CD4-positive, alpha-beta T cell treated with Interferon gamma for 1 hour (primary cell): ENCODE measurements around the gene CMTM4.
"Not testable (repeated sequence)": the region's sequence is repeated elsewhere in the genome, so short reads cannot be mapped to it uniquely, and the experiment has no call there.

Experiments
- DNase-seq: peaks from one replicate; pipeline ENCODE4 v3.0.0-alpha.2; 2020

The CMTM4 gene

DNA sequence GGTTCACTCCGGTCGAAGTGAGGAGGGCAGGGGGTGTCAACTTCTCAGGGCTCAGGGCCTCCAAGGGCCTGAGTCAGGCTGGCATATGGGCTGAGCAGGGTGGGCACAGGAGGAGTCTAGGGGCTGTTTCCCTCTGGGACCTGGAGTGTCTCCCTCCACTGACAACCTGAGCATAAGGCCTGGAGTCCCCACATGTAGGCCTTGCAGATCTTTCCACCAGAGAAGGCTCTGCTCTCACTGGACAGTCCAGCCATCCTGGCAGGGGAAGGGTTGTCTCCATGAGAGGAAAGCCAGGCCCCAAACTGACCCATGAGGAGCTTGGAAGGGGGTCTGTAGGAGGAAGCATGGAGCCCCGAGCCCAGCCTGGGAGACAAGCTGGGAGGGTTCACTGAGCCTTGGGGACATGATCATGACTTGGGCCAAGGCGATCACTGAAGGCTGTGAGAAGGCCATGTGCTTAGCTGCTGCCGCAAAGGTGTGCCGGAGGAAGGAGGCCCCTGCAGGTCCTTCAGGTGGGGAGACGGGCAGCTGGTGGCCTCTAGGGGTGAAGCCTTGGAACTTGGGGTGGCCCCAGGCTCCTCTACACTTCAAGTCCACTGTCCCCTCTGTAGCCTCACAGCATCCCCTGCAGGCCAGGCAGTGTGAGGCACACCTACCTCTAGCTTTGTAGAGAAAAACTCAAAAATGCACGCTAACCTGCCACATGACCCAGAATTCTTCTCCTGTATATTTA, 107.4 kb downstream of the CMTM4 start:
- DNase-seq: peak; percentile 80

- no peak for DNase-seq
Observed at GRCh38 chr16:66587881-66588600, 108.5 kb downstream of the CMTM4 start.

DNA sequence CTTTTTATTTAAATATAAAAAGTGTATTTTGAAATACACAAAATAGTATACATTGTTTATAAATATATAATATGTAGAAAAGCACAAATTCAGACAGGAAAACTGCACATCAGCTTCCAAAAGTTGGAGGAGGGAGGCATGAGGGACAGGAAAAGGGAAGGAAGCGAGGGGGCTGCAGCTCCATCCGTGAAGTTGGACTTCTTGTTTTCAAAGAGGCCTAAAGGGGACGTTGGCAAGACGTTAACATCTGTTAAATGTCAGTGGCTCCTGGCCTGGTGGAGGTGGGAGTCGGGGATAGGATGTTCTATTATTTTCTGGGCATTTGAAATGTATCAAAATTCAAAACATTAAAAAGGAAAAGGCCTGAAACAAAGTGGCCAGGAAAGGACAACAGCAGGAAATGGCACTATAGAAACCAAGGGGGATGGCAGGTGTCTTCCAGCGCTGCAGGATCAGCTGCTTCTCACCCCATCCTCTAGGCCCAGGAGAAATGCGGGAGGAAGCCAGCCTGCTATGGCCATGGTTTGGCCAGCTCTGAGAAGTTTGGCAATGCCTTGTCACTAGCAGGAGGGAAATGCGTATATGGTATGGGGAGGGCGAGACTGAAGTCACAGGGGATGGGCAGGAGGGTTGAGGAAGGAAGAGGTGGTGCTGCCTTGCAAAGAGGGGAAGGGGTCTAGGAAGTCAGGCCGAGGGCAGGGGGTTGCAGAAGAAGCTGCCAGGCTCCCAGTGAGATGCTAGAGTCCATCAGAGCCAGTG, 110.9 kb downstream of the CMTM4 start:
- DNase-seq: no peak

DNA sequence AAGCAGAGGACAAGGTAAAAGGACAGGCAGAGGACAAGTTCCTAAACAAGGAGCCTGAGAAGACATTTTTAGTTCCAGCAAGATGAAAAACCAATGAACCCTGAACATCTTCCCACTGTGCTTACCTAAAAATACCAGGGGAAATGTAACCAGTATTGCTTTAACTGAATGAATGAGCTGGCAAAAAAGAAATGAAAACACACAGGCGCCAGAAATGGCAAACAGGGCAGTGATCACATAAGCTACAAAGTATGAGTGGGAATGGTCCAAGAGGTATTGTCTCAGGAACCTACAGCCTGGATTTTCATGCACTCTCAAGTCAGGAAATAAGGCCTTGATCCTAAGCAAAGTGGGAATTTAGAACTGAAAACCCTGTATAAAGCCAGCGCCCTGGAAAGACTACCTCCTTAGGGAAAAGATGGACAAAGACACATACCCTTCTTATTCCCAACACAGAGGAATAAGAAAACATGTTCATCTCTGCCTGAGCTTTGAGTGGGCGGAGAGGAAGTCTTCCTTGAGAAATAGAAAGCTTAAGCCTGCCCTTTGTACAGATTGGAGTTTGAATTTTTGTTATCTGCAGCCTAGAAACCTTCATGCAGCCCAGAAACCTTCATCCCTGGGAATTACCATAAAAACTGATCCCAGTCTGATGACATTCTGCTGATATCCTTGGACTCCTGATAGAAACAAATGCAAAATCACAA, 115.1 kb downstream of the CMTM4 start:
- no peak for DNase-seq

- DNase-seq: no peak
Observed at GRCh38 chr16:66580605-66581209, 115.8 kb downstream of the CMTM4 start.

GRCh38 chr16:66578651-66579531, 117.7 kb downstream of the CMTM4 start, which contains the start of gene CMTM2:
CMTM2 (plus strand) TSS chr16:66579463; CDS start chr16:66579608, 145 bp downstream.
- no peak for DNase-seq

- no peak for DNase-seq
Observed at GRCh38 chr16:66576296-66576695, 120.2 kb downstream of the CMTM4 start.

GRCh38 chr16:66575060-66575459, 121.5 kb downstream of the CMTM4 start:
- no peak for DNase-seq

DNA sequence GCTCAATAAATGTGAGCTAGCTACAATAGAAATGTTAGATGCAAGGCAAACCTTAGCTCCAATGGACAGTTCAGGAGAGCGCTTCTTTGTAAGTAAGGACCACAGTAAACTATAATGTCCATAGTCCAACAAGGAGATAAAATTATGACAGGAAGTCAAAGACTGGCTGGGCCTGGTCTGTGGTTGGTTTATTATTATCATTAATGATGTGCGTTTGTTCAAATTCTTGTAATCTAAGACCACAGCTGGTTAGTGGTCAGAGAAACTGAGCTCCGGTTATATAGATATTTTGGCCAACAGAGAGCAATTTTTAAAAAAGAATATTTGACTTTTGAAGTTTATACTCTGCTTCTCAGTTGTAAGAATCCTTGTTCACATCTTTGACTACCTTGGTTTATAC, 122.0 kb downstream of the CMTM4 start:
- no peak for DNase-seq

- DNase-seq: no peak
Observed at GRCh38 chr16:66574081-66574480, 122.5 kb downstream of the CMTM4 start.

- no peak for DNase-seq
Observed at GRCh38 chr16:66572356-66572755, 124.2 kb downstream of the CMTM4 start.

DNA sequence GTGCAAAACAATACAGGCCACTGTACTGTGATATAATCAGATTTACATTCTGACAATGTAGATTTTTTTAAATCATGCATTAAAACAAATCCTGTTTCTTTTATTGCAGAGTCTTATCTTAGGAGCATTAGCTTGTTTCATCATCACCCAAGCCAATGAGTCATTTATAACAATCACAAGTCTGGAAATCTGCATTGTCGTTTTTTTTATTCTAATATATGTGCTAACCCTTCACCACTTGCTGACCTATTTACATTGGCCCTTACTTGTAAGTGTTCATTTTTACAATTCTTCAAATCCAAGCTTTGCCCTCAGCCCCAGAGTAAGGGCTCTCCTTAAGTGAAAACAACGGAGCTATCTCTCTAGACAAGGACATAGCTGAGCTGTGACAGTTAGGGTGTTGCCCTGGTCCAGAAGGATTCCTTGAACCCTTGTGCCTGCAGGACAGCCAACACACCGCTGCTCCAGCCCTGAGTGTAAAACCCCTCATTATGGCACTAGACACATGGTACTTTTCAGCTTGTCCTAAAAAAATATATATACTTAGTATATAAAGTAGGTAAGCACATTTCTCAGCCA, 126.6 kb downstream of the CMTM4 start:
- no peak for DNase-seq

GRCh38 chr16:66569131-66569530, 127.4 kb downstream of the CMTM4 start:
- no peak for DNase-seq

GRCh38 chr16:66568355-66568754, 128.2 kb downstream of the CMTM4 start:
- DNase-seq: no peak

GRCh38 chr16:66567270-66567669, 129.3 kb downstream of the CMTM4 start:
- not testable (repeated sequence) for DNase-seq

DNA sequence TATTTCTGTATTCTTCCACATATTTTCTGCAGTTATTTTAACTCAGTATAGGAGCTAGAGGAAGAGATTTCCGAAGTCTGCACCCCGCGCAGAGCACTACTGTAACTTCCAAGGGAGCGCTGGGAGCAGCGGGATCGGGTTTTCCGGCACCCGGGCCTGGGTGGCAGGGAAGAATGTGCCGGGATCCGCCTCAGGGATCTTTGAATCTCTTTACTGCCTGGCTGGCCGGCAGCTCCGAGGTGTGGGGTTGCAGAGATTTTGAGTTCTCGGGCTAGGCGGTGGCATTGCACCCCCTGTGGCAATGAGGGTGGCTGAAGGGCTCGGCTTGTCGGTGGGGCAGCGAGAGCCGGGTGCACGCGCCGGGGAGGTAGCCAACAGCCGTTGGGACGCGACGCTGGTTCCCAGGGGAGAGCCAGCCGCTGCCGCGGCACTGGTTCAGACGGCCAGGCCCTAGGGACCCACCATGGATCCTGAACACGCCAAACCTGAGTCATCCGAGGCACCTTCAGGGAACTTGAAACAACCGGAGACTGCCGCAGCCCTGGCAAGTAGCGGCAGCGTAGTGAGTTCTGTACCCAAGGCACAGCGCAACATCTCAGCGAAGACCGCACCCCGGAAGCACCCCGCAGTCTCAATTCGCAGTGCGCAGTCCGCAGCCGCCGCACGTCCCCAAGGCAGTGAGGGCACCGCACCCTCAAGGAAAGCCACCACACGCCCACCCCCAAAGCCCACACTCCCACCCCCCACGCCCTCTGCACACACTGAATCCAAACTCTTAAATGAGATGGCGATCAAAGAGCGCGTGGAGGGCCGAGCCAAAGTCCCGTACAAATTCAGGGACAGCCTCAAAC, 130.3 kb downstream of the CMTM4 start, which contains the start of gene CMTM1:
Gene CMTM1 (plus strand): TSS at position 389 of the 851 bp plus-strand sequence. CDS start 75 bp downstream, at position 464.
- DNase-seq: no peak
